Activated CD8-positive, alpha-beta memory T cell treated with anti-CD3 and anti-CD28 coated beads for 48 hours (primary cell): ENCODE results near the gene SLC16A11.
"Not testable (repeated sequence)": the region's sequence is repeated elsewhere in the genome, so short reads cannot be mapped to it uniquely, and the experiment has no call there.

Experiments
- DNase-seq, 3 experiments: peaks; one replicate each; pipeline ENCODE4 v3.0.0-alpha.2; 2020; ENCODE audit warnings: low read depth in 2 of 3, low spot score in 2 of 3

Gene SLC16A11

DNA sequence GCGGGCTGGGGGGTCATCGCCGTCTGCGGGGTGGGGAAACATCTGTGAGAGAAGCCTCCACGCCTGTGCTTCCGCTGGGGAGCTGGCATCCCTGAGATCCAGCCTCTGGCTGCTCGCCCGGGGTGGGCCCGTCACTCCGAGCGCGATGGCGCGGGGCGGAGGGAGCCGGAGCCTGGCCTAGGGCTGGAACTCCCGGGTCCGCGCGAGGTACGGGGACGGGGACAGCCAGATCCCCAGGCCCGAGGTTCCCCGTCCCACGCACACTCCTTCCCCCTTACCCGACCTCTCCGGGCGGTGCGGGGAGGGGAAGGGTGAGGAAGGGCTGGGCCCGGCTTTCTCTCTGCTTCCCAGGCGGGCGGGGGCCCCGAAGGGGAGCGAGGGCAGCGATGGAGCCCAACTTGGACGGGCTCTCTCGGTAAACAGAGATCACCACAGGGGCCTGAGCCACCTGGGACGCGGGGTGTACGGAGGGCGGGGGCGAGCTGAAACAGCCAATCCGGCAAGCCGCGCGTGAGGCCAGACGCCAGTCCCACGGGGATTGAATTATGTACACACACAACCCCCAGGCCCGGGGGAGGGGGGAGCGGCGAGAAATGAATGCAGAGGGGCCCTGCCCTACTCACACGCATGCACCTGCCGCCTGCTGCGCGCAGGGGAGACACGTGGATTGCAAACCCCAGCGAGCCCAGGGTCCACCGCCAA, at the start of gene SLC16A11:
Gene SLC16A11 (minus strand): TSS at position 596 of the 702 bp plus-strand sequence. CDS start 579 bp downstream, at position 17.
- no peak for DNase-seq

- not testable (repeated sequence) for DNase-seq
Measured at GRCh38 chr17:7091311-7092005, 47.6 kb upstream of the SLC16A11 start.

GRCh38 chr17:7089570-7089969, 45.7 kb upstream of the SLC16A11 start:
- DNase-seq: not testable (repeated sequence)

- not testable (repeated sequence) for DNase-seq
Measured at GRCh38 chr17:7088442-7088841, 44.5 kb upstream of the SLC16A11 start.

- no peak for DNase-seq
Measured at GRCh38 chr17:7084088-7084487, 40.2 kb upstream of the SLC16A11 start.

DNA sequence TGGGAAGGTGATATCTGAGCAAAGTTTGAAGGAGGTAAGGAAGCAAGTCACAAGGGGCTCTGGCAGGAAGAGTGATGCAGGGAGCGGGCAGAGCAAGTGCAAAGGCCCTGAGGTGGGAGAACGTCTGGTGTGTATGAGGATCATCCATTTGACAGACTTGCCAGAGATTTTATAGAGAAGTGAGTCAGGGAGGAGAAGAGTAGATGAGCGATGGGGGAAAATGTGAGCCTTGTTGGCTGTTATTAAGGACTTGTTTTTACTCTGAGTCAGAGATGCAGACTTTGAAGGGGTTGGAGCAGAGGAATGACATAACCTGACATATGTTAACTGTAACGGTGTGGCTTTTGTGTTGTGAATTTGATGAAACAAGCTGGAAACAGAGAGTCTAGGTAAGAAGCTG, 39.7 kb upstream of the SLC16A11 start:
- no peak for DNase-seq

DNA sequence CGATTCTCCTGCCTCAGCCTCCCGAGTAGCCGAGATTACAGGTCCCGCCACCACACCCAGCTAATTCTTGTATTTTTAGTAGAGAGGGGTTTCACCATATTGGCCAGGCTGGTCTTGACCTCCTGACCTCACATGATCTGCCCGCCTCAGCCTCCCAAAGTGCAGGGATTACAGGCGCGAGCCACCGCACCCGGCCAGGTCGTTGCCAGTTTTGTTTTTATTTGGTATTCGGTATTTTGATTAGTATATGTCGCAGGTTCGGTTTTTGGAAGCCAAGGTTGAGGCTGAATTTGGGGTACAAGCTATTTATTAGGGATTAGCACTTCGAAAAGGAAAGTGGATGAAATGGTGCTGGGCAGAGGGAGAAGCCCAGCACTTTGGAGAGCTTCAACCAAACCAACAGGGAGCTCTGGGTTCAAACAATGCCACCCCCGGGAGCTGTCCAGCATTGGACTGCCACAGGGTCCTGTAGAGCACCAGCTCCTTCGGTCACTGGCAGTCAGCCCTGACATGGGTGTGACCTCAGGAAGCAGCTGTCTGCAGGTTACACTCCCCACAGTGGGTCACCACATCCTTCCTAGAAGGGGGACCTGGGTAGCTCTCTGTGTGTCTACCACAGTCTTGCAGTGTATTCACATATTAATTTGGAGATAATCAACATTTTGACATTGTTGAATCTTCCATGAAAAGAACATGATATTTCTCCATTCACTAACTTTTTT, 37.6 kb upstream of the SLC16A11 start:
- DNase-seq: no peak

DNA sequence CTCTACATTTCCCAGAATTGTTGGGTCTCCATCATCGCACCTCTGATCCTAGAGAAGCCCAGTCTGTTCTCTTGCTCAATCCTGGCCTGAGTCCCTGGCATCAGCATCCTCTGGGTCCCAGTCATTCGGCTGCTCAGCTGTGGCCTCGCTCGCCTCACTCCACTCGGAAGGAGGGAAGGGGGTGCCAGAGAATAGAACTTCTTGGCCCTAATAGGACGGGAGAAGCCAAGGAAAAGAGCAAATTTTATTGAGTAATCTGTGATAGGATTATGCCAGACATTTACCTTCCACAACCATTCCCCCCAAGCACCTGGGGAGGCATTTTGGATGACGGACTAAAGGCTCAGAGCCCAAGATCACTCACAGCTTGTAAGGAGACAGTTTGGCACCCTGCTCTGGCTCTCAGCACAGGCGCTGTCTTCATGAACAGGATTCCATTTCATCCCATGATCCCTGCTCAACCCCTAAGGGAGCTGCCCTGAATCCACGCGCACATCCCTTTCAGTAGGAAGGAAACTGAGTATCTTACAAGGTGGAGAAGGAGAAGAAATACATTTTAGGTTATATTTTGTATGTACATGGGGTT, 36.7 kb upstream of the SLC16A11 start:
- no peak for DNase-seq

- no peak for DNase-seq
Measured at GRCh38 chr17:7079581-7080455, 35.9 kb upstream of the SLC16A11 start, which contains the start of gene CLEC10A. Gene CLEC10A (minus strand): TSS chr17:7080251. CDS start chr17:7078812, 1,439 bp downstream.

DNA sequence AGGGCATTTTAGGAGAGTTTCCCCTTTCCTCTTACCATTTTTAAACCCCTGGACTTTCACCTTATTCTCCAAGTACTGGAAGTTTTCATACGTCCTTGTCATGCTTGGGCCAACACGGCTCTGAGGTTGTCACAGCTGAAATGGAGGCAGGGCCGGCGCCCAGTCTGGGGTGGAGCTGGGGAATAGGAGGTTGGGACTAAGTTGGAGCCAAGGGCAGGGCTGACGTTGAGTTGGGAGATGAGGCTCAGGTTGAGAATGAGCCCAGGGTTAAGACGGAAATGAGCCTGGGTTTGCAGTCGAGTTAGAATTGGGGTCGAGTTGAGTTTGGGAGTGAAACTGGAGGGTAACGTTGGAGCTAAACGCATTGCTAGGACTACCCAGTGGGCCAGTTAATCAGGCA, 34.8 kb upstream of the SLC16A11 start:
- no peak for DNase-seq

- no peak for DNase-seq
Measured at GRCh38 chr17:7077911-7078546, 34.1 kb upstream of the SLC16A11 start.

DNA sequence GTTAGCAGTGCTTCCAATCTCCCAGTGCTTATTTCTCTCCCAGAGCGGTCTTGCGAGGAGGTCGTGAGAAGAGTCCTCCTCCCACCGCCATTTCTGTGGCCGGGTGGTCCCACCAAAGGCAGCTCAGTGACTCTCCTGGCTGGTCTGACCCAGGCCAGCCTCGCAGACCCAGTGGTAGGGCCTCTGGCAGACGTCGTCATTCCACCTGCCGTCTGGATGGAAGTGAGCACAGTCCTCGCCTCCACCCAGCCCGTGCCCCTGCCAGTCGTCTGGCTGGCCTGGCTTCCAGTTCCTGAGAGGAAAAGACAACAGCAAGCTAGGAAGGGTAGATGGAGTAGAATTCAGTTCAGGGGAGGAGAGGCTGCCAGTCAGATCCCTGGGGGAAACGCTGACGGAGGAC, 31.0 kb upstream of the SLC16A11 start:
- no peak for DNase-seq

DNA sequence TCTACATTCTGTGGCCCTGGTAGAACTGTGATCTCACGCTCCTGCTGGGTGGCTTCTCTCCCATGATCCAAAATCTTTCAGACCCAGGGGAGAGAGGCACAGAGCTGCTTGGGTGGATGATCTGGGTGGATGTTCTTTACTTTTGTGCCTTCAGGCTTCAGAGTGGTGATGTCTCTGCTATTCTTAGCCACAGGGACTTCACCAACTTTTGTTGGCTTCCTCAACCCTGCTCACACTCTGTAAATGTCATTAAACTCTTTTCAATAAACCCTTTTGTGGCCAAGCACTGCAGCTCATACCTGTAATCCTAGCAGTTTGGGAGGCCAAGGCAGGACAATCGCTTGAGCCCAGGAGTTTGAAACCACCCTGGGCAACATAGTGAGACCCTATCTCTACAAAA, 28.5 kb upstream of the SLC16A11 start:
- DNase-seq: no peak

DNA sequence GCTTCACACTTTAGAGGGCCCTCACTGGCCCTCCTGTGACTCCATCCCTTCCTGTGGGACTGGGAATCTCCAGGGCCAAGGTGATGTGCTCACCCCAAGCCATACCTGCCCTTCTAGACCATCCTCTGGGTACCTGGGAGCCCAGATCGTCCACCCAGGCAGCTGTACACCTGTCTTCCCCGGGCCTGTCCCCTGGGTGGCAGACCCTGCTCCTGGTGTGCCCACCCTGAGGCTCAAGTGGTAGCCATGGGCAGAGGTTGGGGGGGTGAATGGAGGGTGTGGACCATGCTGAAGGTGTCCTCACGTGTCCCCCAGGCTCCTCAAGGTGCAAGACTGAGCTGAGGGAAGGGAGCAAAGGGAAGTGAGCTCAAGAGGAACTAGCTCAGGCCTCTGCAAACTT, 26.8 kb upstream of the SLC16A11 start:
- DNase-seq: no peak

GRCh38 chr17:7068268-7068667, 24.4 kb upstream of the SLC16A11 start:
- DNase-seq: no peak

- no peak for DNase-seq
Measured at GRCh38 chr17:7067198-7067597, 23.3 kb upstream of the SLC16A11 start.

GRCh38 chr17:7064261-7064660, 20.4 kb upstream of the SLC16A11 start:
- no peak for DNase-seq

- DNase-seq: no peak
Measured at GRCh38 chr17:7063518-7064094, 19.7 kb upstream of the SLC16A11 start.

DNA sequence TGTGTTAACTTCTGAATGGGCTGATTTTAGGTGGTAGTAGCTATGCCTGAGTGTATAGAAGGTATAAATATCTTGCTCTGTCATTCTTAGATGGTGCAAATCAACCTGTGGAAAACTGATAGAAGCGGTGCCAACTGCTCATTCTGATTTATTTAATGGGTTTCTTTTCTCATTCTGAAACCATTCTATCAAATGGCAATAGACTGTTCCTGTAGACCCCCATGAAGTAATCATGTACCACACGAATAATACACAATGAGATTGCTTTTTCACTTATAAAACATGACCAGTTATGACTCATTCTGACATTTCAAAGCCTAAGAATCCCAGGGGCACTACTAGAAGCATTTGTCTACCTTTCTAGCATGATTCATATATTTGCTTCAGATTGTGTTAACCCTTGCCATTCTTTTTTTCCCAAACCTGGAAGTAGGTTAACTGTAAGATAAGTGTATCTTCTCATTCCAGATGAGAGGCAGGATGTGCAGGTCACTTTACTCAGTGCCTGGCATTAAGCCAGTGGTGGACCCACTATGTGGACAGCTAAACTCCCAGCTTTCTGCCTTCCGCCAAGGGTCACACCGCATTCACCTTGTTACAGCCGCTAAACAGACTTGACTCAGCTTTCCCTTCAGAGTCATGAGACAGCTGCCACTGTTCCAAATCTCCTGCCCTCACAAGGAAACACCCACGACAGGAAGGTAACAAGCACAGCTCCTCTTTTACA, 16.4 kb upstream of the SLC16A11 start:
- no peak for DNase-seq
